Stimulated activated CD4-positive, alpha-beta T cell treated with anti-CD3 and anti-CD28 coated beads, Interleukin-12 subunit alpha, Interleukin-12 subunit beta, amount 100 ng/mL, for 48 hours (primary cell): Measurements from ENCODE around the gene ZNF420.
"Not testable (repeated sequence)": the region's sequence is repeated elsewhere in the genome, so short reads cannot be mapped to it uniquely, and the experiment has no call there.

Experiments
- DNase-seq, 3 donors: peaks; one replicate each; pipeline ENCODE4 v3.0.0-alpha.2; 2020; ENCODE audit warnings: low read depth in 2 of 3, low spot score in 1 of 3

The ZNF420 gene

GRCh38 chr19:37077934-37078716, at the start of gene ZNF420:
Gene ZNF420, plus strand, starts transcription at chr19:37078433. Its CDS starts 10,686 bp downstream, at chr19:37089119.
- DNase-seq, result peak; percentile 74 to 82 (median 79)

- no peak for DNase-seq
Observed at GRCh38 chr19:37045140-37045539, 33.1 kb upstream of the ZNF420 start.

- no peak for DNase-seq
Observed at GRCh38 chr19:37055330-37055729, 22.9 kb upstream of the ZNF420 start.

- no peak for DNase-seq
Observed at GRCh38 chr19:37056776-37057175, 21.5 kb upstream of the ZNF420 start.

- DNase-seq, result no peak
Observed at GRCh38 chr19:37059142-37059541, 19.1 kb upstream of the ZNF420 start.

- DNase-seq, result not testable (repeated sequence)
Observed at GRCh38 chr19:37064886-37065285, 13.3 kb upstream of the ZNF420 start.

GRCh38 chr19:37074111-37074510, 4.1 kb upstream of the ZNF420 start:
- no peak for DNase-seq

GRCh38 chr19:37074819-37075362, 3.3 kb upstream of the ZNF420 start:
- DNase-seq, result no peak

GRCh38 chr19:37076524-37076923, 1.7 kb upstream of the ZNF420 start:
- DNase-seq, result not testable (repeated sequence)

- no peak for DNase-seq
Observed at GRCh38 chr19:37077501-37077933, 716 bp upstream of the ZNF420 start.

GRCh38 chr19:37078717-37079032, 442 bp downstream of the ZNF420 start:
- peak in 1 of 3 donors; percentile 8 for DNase-seq

- no peak for DNase-seq
Observed at GRCh38 chr19:37079238-37079637, 1.0 kb downstream of the ZNF420 start.

- no peak for DNase-seq
Observed at GRCh38 chr19:37082307-37082706, 4.1 kb downstream of the ZNF420 start.

GRCh38 chr19:37087110-37087509, 8.9 kb downstream of the ZNF420 start:
- DNase-seq, result no peak

GRCh38 chr19:37095859-37096258, 17.6 kb downstream of the ZNF420 start:
- DNase-seq, result no peak

- no peak for DNase-seq
Observed at GRCh38 chr19:37098570-37098969, 20.3 kb downstream of the ZNF420 start.

GRCh38 chr19:37104135-37104534, 25.9 kb downstream of the ZNF420 start:
- not testable (repeated sequence) for DNase-seq

- not testable (repeated sequence) for DNase-seq
Observed at GRCh38 chr19:37111753-37112152, 33.5 kb downstream of the ZNF420 start.

GRCh38 chr19:37114001-37114400, 35.8 kb downstream of the ZNF420 start:
- DNase-seq, result no peak

GRCh38 chr19:37122093-37122492, 43.9 kb downstream of the ZNF420 start:
- not testable (repeated sequence) for DNase-seq

- no peak for DNase-seq
Observed at GRCh38 chr19:37127999-37128820, 50.0 kb downstream of the ZNF420 start.

GRCh38 chr19:37128821-37129177, 50.6 kb downstream of the ZNF420 start:
- no peak for DNase-seq
